RCC 7860 (cell line): Measurements from ENCODE around the gene CASK.
A peak's percentile ranks its signal among the peaks of the same experiment; 100 is the strongest.

Experiments
- DNase-seq: peaks from one replicate; pipeline ENCODE4 v3.0.0-alpha.2; 2015; ENCODE audit warnings: low spot score
- FAIRE-seq: peaks from 2 replicates; lab custom pipeline; 2012; peaks lifted over from hg19 to GRCh38; lab: Jason Lieb, UNC

Gene CASK

GRCh38 chrX:41480508-41481260 is 442.7 kb downstream of the CASK start:
- FAIRE-seq (no peak), DNase-seq (no peak)

- FAIRE-seq = no peak
- DNase-seq = no peak
Observed at GRCh38 chrX:41478381-41478911, 444.9 kb downstream of the CASK start.

- DNase-seq (no peak), FAIRE-seq (no peak)
Observed at GRCh38 chrX:41475591-41476241, 447.6 kb downstream of the CASK start.

GRCh38 chrX:41475191-41475590 is 448.2 kb downstream of the CASK start:
- DNase-seq (no peak), FAIRE-seq (no peak)

GRCh38 chrX:41474726-41475100 is 448.6 kb downstream of the CASK start:
- no peak for FAIRE-seq
- no peak for DNase-seq

GRCh38 chrX:41473936-41474725 is 449.2 kb downstream of the CASK start:
- no peak for DNase-seq
- FAIRE-seq = no peak

- DNase-seq = peak; percentile 67
- FAIRE-seq = peak; percentile 60
Observed at GRCh38 chrX:41472231-41472815, 451.0 kb downstream of the CASK start.

GRCh38 chrX:41471786-41472185 is 451.6 kb downstream of the CASK start:
- DNase-seq (peak; percentile 5), FAIRE-seq (no peak)

- DNase-seq = no peak
- no peak for FAIRE-seq
Observed at GRCh38 chrX:41470706-41471105, 452.6 kb downstream of the CASK start.

- FAIRE-seq (no peak), DNase-seq (no peak)
Observed at GRCh38 chrX:41468647-41469323, 454.6 kb downstream of the CASK start.
